GM12872 (cell line): ENCODE data around the gene LNX1.

ENCODE experiments used
- TF ChIP-seq, protein P1 (sequence below): IDR thresholded peaks from 3 replicates; pipeline ENCODE4 v1.5.1; 2011; ENCODE audit warnings: low read depth, mild to moderate bottlenecking, low read length, moderate library complexity; ENCODE audit not compliant: insufficient read depth

The LNX1 gene

DNA sequence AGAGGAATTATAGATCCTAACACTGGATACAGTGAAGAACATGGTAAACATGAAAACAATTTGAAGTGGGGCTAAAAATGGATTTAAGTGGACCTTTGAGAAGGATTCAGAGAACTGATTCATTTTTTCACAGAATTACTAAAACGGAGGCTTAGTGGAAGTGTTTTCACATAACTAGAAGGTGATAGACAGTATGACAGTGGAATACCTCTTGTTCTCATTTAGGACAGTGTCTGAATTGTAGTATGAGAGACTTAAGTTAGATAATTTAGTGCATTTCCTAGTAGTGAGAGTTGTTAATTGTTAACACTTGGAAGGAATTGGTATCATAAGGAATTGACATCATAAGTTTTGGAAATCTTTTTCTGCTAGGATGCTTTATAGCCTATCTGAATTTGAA lies 149.7 kb downstream of the LNX1 start:
- TF ChIP-seq, protein P1, sequence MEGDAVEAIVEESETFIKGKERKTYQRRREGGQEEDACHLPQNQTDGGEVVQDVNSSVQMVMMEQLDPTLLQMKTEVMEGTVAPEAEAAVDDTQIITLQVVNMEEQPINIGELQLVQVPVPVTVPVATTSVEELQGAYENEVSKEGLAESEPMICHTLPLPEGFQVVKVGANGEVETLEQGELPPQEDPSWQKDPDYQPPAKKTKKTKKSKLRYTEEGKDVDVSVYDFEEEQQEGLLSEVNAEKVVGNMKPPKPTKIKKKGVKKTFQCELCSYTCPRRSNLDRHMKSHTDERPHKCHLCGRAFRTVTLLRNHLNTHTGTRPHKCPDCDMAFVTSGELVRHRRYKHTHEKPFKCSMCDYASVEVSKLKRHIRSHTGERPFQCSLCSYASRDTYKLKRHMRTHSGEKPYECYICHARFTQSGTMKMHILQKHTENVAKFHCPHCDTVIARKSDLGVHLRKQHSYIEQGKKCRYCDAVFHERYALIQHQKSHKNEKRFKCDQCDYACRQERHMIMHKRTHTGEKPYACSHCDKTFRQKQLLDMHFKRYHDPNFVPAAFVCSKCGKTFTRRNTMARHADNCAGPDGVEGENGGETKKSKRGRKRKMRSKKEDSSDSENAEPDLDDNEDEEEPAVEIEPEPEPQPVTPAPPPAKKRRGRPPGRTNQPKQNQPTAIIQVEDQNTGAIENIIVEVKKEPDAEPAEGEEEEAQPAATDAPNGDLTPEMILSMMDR: no peak

DNA sequence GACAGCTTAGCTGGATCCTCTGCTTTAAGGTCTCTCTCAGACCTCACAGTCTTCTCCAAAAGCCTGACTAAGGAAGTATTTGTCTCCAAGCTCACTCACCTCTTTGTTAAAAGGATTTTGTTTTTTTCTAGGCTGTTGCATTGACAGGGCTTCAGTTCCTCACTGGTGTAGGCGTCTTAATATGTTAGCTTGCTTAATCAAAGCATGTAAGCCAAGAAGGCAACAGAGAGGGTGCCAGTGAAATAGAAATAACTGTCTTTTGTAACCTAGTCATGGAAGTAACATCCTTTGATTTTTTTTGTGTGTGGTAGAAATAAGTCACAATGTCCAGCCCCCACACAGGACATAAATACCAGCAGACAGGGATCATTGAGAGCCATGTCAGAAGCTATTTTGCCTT lies 155.0 kb downstream of the LNX1 start:
- TF ChIP-seq, protein P1: no peak

DNA sequence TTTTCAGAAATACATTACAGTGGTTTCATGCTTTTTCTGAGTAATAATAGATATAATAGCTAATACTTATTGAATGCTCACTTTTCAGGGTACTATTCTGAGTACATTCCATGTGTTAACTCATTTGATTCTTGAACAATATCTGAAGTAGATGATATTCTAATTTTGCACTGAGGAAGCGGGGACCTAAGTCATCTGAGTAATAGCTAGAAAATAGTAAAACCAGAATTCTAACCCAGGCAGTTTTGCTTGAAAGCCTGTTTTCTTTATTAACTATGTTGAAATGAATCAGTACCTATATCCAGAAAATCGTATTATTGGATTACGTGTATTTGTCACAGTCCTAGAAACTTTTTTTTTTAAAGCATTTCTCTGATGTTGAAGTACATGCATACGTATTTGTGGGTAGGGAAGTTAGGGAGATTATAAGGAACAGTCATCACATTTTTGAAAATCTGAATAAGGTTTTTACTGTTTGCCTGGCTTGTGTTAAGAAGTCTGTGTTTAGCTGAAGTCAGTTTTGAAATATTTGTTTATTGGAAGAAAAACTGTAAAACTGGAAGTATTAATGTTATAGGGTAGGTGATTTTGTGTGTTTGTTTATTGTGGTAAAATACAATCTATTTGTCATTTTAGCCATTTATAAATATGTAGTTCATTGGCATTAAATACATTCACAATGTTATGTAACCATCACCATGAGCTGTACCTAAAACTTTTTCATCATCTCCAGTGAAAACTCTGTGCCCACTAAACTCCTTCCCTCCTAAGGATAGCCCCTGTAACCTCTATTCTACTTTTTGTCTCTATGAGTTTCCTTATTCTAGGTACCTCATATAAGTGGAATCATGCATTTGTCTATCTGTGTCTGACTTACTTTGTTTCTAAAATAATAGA lies 158.5 kb downstream of the LNX1 start:
- TF ChIP-seq, protein P1: no peak

DNA sequence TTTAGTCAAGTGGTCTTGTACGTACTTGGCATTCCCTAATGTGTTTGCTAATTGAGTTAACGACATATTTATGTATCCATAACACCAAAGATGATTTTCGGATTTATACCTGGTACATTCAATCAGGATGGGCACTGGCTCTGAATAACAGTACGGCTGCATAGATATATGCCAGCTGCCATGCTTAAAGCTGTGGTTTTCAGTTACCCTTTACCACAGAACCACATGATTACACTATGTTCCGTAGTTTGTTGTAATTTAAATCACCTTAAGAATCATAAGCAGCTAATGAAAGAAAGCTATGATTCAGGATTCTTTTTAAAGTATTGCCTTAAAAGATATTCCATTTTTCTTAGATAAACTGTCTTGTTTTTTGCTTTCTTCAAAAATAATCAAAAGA lies 160.2 kb downstream of the LNX1 start:
- TF ChIP-seq, protein P1: no peak

DNA sequence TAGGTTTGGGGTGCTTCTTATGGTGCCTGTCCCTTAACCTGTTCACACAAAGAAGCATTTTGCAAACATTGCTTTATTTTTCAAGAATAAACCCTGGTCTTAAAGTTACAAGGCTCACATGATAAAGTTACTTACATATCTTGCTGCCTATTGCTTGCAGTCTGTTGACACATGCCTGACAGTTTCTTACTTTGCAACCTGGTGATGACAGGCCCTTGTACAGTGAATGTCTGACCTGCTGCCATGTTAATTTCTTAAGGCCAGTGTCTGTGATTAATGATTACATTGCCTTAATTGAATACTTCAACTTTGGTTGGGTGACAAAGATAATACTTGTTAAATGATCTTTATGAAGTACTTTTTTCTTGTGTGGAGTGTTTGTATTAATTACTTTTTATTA lies 163.9 kb downstream of the LNX1 start:
- TF ChIP-seq, protein P1: no peak

DNA sequence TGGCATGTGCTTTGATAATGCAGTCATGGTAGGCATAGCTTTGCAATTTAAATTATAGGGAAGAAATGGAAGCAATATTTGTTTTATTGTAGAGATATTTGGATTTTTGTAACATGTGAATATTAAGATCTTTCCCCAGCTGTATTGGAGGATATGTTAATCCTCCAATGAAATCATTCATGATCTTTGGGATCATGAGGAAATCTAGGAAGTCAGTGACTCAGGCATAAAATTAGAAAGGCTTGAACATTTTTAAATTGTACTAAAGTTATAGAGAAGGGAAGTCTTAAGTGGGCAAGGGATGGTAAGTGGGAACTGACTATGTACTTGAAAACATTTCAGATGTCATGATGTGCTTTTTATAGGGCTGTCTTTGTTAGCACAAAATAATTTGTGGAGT lies 167.0 kb downstream of the LNX1 start:
- TF ChIP-seq, protein P1: no peak

DNA sequence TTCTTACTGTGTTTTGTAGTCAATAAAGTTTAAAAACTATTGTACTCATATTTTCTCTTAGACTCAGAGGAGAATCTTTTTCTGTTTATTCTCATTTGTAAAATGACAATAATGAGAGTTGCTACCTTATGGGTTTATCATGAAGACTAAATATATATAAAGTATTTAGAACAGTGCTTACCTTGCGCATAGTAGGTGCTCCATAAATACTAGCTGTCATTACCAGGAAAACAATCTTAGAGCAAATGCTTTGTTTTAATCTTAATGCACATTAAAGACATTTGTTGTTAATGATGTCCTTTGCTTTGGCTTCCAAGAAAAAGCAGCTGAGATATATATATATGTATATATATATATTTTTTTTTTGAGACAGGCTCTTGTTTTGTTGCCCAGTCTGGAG lies 168.9 kb downstream of the LNX1 start:
- TF ChIP-seq, protein P1: no peak

DNA sequence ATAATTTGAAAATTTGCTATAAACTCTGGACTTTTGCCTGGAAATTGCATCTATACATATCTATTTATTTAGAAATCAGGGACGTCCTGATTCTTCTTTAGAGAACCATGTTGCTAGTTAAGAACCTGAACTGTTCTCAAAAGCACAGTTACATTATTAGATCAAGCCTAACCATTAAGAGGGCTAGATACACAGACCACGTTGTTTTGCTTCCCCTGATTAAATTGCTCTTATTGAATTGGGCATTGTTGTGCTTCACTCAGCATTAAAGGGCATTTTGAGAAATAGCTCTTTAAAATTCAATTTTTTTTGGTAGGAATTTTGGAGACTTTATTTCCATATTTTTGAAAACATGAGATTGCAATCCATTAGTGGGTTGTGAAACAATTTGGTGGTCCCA lies 169.5 kb downstream of the LNX1 start:
- TF ChIP-seq, protein P1: no peak
